ENCODE data around the gene GATC.

Gene GATC

GRCh38 chr12:120445911-120446843, at the start of gene GATC, which contains the start of gene TRIAP1:
TSS of gene GATC (plus strand) at chr12:120446444. CDS start at chr12:120446481, 37 bp downstream.
TSS of gene TRIAP1 (minus strand) at chr12:120446384. CDS start at chr12:120446372, 12 bp downstream.
- DNase-seq = peak; percentile 88

GRCh38 chr12:120397824-120398540, 48.3 kb upstream of the GATC start:
- peak; percentile 52 for DNase-seq

- no peak for DNase-seq
Observed at GRCh38 chr12:120399531-120399930, 46.7 kb upstream of the GATC start.

- no peak for DNase-seq
Observed at GRCh38 chr12:120402217-120402616, 44.0 kb upstream of the GATC start.

GRCh38 chr12:120403869-120404268, 42.4 kb upstream of the GATC start:
- DNase-seq = no peak

GRCh38 chr12:120404271-120404670, 42.0 kb upstream of the GATC start:
- no peak for DNase-seq

GRCh38 chr12:120406069-120406468, 40.2 kb upstream of the GATC start:
- no peak for DNase-seq

GRCh38 chr12:120406553-120406952, 39.7 kb upstream of the GATC start:
- no peak for DNase-seq

- no peak for DNase-seq
Observed at GRCh38 chr12:120408771-120409170, 37.5 kb upstream of the GATC start.

- no peak for DNase-seq
Observed at GRCh38 chr12:120412421-120412820, 33.8 kb upstream of the GATC start.

GRCh38 chr12:120413901-120414695, 32.1 kb upstream of the GATC start:
- DNase-seq = peak; percentile 34

- no peak for DNase-seq
Observed at GRCh38 chr12:120416490-120417216, 29.6 kb upstream of the GATC start.

GRCh38 chr12:120417917-120418580, 28.2 kb upstream of the GATC start:
- no peak for DNase-seq

GRCh38 chr12:120421701-120422100, 24.5 kb upstream of the GATC start:
- DNase-seq = no peak

GRCh38 chr12:120422892-120423456, 23.3 kb upstream of the GATC start:
- DNase-seq = no peak

- DNase-seq = no peak
Observed at GRCh38 chr12:120425797-120426196, 20.4 kb upstream of the GATC start.

- no peak for DNase-seq
Observed at GRCh38 chr12:120428597-120429229, 17.5 kb upstream of the GATC start.

- DNase-seq = no peak
Observed at GRCh38 chr12:120429368-120429767, 16.9 kb upstream of the GATC start.

GRCh38 chr12:120432772-120433525, 13.3 kb upstream of the GATC start:
- DNase-seq = no peak

All from NCI-H774 (cell line).